GM19043 (cell line): ENCODE results near the gene COQ10A.

ENCODE experiments used
- ATAC-seq: cut with Tn5 transposase; IDR thresholded peaks from one replicate; pipeline ENCODE4 v1.9.1; 2021; ENCODE audit warnings: low read depth; ENCODE audit not compliant: unreplicated experiment

The COQ10A gene

GRCh38 chr12:56266693-56267442 is at the start of gene COQ10A:
COQ10A (plus strand) TSS chr12:56266942; CDS start chr12:56267119, 177 bp downstream.
- ATAC-seq = peak; percentile 86

- ATAC-seq = no peak
Observed at GRCh38 chr12:56219840-56220239, 46.9 kb upstream of the COQ10A start.

GRCh38 chr12:56220611-56221231 is 46.0 kb upstream of the COQ10A start:
- no peak for ATAC-seq

GRCh38 chr12:56221232-56221756 is 45.4 kb upstream of the COQ10A start:
- peak; percentile 10 for ATAC-seq

GRCh38 chr12:56221757-56222530 is 44.8 kb upstream of the COQ10A start, which contains the start of gene RNF41:
RNF41 (minus strand) TSS chr12:56221922; CDS start chr12:56214047, 7,875 bp downstream.
- ATAC-seq = peak; percentile 76

- no peak for ATAC-seq
Observed at GRCh38 chr12:56222531-56222895, 44.2 kb upstream of the COQ10A start.

- no peak for ATAC-seq
Observed at GRCh38 chr12:56223571-56224101, 43.1 kb upstream of the COQ10A start.

- peak; percentile 68 for ATAC-seq
Observed at GRCh38 chr12:56224102-56224701, 42.5 kb upstream of the COQ10A start, which contains the start of gene NABP2. NABP2 (plus strand) TSS chr12:56224342; CDS start chr12:56224857, 515 bp downstream.

GRCh38 chr12:56224954-56225353 is 41.8 kb upstream of the COQ10A start:
- ATAC-seq = no peak

GRCh38 chr12:56229082-56229481 is 37.7 kb upstream of the COQ10A start:
- ATAC-seq = no peak

GRCh38 chr12:56229916-56230431 is 36.8 kb upstream of the COQ10A start, which contains the start of gene SLC39A5:
SLC39A5 (plus strand) TSS chr12:56230051; CDS start chr12:56231275, 1,224 bp downstream.
- ATAC-seq = no peak

- no peak for ATAC-seq
Observed at GRCh38 chr12:56230432-56231183, 36.1 kb upstream of the COQ10A start.

GRCh38 chr12:56231184-56231582 is 35.6 kb upstream of the COQ10A start:
- ATAC-seq = no peak

- ATAC-seq = no peak
Observed at GRCh38 chr12:56234746-56235436, 31.9 kb upstream of the COQ10A start.

- no peak for ATAC-seq
Observed at GRCh38 chr12:56236091-56236490, 30.7 kb upstream of the COQ10A start.

GRCh38 chr12:56236985-56237384 is 29.8 kb upstream of the COQ10A start:
- no peak for ATAC-seq

GRCh38 chr12:56237552-56237951 is 29.2 kb upstream of the COQ10A start:
- no peak for ATAC-seq

- no peak for ATAC-seq
Observed at GRCh38 chr12:56241424-56242303, 25.1 kb upstream of the COQ10A start.
